ENCODE measurements around the gene ROCK1.

GRCh38 chr18:21112543-21113105 lies 1.0 kb upstream of the ROCK1 start:
- TF ChIP-seq JUND (IDR thresholded peaks at IDR 0.05) (no peak), POLR2AphosphoS5 (IDR thresholded peaks at IDR 0.05; ENCODE audit: low read depth, low read length) (no peak), EZH2phosphoT487 (IDR thresholded peaks at IDR 0.05; ENCODE audit: borderline replicate concordance, low read depth) (no peak), CTCF (IDR thresholded peaks at IDR 0.05) (no peak)
- TF ChIP-seq, protein P1, sequence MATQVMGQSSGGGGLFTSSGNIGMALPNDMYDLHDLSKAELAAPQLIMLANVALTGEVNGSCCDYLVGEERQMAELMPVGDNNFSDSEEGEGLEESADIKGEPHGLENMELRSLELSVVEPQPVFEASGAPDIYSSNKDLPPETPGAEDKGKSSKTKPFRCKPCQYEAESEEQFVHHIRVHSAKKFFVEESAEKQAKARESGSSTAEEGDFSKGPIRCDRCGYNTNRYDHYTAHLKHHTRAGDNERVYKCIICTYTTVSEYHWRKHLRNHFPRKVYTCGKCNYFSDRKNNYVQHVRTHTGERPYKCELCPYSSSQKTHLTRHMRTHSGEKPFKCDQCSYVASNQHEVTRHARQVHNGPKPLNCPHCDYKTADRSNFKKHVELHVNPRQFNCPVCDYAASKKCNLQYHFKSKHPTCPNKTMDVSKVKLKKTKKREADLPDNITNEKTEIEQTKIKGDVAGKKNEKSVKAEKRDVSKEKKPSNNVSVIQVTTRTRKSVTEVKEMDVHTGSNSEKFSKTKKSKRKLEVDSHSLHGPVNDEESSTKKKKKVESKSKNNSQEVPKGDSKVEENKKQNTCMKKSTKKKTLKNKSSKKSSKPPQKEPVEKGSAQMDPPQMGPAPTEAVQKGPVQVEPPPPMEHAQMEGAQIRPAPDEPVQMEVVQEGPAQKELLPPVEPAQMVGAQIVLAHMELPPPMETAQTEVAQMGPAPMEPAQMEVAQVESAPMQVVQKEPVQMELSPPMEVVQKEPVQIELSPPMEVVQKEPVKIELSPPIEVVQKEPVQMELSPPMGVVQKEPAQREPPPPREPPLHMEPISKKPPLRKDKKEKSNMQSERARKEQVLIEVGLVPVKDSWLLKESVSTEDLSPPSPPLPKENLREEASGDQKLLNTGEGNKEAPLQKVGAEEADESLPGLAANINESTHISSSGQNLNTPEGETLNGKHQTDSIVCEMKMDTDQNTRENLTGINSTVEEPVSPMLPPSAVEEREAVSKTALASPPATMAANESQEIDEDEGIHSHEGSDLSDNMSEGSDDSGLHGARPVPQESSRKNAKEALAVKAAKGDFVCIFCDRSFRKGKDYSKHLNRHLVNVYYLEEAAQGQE (IDR thresholded peaks at IDR 0.05; ENCODE audit: low read depth, low read length) = no peak
